Measurements from ENCODE around the gene SPATA2L. TPM values are rescaled to one million over a fixed set of nuclear protein-coding genes. Genes with fewer than 3 reads are reported as not detected.

The SPATA2L gene
- total and polyA plus RNA-seq, 2 of the 13 experiments (the other 11 are each of a cell fraction or from before 2014, with no cell fraction given), result 9.1 to 20.7 TPM

DNA sequence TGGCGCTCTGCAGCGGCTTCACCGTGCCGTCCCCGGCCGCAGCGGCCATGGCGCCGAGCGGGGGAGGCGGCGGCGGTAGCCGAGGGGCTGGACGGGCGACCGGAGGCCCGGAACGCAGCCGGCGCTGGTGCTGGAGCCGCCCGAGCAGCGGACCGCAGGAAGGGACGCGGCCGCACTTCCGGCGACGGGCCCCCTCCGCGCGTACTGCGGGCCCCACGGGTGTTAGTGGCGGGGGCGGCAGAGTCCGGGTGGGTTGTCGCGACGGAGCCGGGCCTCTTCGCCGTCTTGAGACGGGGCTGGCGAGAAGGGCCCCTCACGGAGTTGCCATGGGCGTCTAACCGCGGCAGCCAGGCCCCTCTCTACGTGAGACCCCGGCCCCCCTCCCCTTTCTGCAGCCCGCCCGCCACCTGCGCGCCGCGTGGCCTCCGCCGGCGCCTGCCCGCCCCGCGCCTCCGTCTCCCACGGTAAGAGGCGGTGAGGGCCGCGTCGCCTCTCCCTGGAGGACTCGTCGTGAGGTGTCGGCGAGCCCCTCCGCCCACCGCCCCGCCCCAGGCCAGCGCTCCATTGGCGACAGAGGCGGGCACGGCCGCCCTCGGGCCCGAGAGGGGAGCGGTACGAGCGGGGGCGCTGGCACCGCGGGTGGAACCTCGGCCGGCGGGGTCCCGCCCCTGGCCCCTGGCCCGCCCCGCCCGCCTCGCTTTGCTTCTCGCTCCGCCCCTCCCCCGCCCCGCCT, 19.5 kb upstream of the SPATA2L start, which contains the start of the genes VPS9D1 and ZNF276 (continued):
- TF ChIP-seq, protein P1, sequence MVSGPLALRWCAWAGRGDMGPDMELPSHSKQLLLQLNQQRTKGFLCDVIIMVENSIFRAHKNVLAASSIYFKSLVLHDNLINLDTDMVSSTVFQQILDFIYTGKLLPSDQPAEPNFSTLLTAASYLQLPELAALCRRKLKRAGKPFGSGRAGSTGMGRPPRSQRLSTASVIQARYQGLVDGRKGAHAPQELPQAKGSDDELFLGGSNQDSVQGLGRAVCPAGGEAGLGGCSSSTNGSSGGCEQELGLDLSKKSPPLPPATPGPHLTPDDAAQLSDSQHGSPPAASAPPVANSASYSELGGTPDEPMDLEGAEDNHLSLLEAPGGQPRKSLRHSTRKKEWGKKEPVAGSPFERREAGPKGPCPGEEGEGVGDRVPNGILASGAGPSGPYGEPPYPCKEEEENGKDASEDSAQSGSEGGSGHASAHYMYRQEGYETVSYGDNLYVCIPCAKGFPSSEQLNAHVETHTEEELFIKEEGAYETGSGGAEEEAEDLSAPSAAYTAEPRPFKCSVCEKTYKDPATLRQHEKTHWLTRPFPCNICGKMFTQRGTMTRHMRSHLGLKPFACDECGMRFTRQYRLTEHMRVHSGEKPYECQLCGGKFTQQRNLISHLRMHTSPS (CRISPR knock-in tag; IDR thresholded peaks at IDR 0.05; ENCODE audit: low read depth), result peak; percentile 55; the same call in 1 of the 2 replicates
- TF ChIP-seq EP300 (IDR thresholded peaks at IDR 0.05; ENCODE audit: low read depth in 2 of 2, low read length in 2 of 2) (peak; percentile 46 to 59; a peak in 2 of 4 replicates), EP300 (CRISPR knock-in tag; IDR thresholded peaks at IDR 0.05; ENCODE audit: borderline replicate concordance) (no peak), RELA (CRISPR knock-in tag; IDR thresholded peaks at IDR 0.05) (no peak), ZNF670 (CRISPR knock-in tag; IDR thresholded peaks at IDR 0.05; ENCODE audit: borderline replicate concordance) (peak; percentile 3; the same call in 1 of the 2 replicates), ZNF660 (CRISPR knock-in tag; IDR thresholded peaks at IDR 0.05; ENCODE audit: borderline replicate concordance, low read depth) (no peak), ZNF558 (CRISPR knock-in tag; IDR thresholded peaks at IDR 0.05; ENCODE audit: borderline replicate concordance) (peak; percentile 41; the same call in 1 of the 2 replicates), ZNF225 (CRISPR knock-in tag; IDR thresholded peaks at IDR 0.05) (no peak), NCOA1 (CRISPR knock-in tag; IDR thresholded peaks at IDR 0.05) (0 out of 2 replicates have a peak, but pooled peaks have one; percentile 8), MZF1 (CRISPR knock-in tag; IDR thresholded peaks at IDR 0.05; ENCODE audit: borderline replicate concordance) (0 out of 2 replicates have a peak, but pooled peaks have one; percentile 65), ZBTB1 (CRISPR knock-in tag; IDR thresholded peaks at IDR 0.05; ENCODE audit: borderline replicate concordance) (0 out of 2 replicates have a peak, but pooled peaks have one; percentile 66), NFE2L2 (IDR thresholded peaks at IDR 0.05; ENCODE audit: low read length) (no peak), CENPX (CRISPR knock-in tag; IDR thresholded peaks at IDR 0.05) (no peak), MLLT10 (CRISPR knock-in tag; IDR thresholded peaks at IDR 0.05) (no peak), CCDC6 (CRISPR knock-in tag; IDR thresholded peaks at IDR 0.05) (peak; percentile 97), ARNTL (CRISPR knock-in tag; IDR thresholded peaks at IDR 0.05) (peak; percentile 68)
- TF ChIP-seq, protein P2, sequence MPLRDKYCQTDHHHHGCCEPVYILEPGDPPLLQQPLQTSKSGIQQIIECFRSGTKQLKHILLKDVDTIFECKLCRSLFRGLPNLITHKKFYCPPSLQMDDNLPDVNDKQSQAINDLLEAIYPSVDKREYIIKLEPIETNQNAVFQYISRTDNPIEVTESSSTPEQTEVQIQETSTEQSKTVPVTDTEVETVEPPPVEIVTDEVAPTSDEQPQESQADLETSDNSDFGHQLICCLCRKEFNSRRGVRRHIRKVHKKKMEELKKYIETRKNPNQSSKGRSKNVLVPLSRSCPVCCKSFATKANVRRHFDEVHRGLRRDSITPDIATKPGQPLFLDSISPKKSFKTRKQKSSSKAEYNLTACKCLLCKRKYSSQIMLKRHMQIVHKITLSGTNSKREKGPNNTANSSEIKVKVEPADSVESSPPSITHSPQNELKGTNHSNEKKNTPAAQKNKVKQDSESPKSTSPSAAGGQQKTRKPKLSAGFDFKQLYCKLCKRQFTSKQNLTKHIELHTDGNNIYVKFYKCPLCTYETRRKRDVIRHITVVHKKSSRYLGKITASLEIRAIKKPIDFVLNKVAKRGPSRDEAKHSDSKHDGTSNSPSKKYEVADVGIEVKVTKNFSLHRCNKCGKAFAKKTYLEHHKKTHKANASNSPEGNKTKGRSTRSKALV (CRISPR knock-in tag; IDR thresholded peaks at IDR 0.05), result peak; percentile 10; the same call in 1 of the 2 replicates
- TF ChIP-seq, protein P3, sequence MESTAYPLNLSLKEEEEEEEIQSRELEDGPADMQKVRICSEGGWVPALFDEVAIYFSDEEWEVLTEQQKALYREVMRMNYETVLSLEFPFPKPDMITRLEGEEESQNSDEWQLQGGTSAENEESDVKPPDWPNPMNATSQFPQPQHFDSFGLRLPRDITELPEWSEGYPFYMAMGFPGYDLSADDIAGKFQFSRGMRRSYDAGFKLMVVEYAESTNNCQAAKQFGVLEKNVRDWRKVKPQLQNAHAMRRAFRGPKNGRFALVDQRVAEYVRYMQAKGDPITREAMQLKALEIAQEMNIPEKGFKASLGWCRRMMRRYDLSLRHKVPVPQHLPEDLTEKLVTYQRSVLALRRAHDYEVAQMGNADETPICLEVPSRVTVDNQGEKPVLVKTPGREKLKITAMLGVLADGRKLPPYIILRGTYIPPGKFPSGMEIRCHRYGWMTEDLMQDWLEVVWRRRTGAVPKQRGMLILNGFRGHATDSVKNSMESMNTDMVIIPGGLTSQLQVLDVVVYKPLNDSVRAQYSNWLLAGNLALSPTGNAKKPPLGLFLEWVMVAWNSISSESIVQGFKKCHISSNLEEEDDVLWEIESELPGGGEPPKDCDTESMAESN (CRISPR knock-in tag; conservative IDR thresholded peaks at IDR 0.05), result peak; percentile 97
- TF ChIP-seq, protein P4, sequence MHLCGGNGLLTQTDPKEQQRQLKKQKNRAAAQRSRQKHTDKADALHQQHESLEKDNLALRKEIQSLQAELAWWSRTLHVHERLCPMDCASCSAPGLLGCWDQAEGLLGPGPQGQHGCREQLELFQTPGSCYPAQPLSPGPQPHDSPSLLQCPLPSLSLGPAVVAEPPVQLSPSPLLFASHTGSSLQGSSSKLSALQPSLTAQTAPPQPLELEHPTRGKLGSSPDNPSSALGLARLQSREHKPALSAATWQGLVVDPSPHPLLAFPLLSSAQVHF (CRISPR knock-in tag; IDR thresholded peaks at IDR 0.05), result no peak; the same call in 1 of the 2 replicates
- TF ChIP-seq, protein P5, sequence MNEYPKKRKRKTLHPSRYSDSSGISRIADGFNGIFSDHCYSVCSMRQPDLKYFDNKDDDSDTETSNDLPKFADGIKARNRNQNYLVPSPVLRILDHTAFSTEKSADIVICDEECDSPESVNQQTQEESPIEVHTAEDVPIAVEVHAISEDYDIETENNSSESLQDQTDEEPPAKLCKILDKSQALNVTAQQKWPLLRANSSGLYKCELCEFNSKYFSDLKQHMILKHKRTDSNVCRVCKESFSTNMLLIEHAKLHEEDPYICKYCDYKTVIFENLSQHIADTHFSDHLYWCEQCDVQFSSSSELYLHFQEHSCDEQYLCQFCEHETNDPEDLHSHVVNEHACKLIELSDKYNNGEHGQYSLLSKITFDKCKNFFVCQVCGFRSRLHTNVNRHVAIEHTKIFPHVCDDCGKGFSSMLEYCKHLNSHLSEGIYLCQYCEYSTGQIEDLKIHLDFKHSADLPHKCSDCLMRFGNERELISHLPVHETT (CRISPR knock-in tag; conservative IDR thresholded peaks at IDR 0.05), result peak; percentile 100
- TF ChIP-seq, protein P6, sequence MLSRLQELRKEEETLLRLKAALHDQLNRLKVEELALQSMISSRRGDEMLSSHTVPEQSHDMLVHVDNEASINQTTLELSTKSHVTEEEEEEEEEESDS (CRISPR knock-in tag; IDR thresholded peaks at IDR 0.05; ENCODE audit: borderline replicate concordance), result peak; percentile 19; the same call in 1 of the 2 replicates
